ENCODE data around the gene C19orf25.

C19orf25 gene

DNA sequence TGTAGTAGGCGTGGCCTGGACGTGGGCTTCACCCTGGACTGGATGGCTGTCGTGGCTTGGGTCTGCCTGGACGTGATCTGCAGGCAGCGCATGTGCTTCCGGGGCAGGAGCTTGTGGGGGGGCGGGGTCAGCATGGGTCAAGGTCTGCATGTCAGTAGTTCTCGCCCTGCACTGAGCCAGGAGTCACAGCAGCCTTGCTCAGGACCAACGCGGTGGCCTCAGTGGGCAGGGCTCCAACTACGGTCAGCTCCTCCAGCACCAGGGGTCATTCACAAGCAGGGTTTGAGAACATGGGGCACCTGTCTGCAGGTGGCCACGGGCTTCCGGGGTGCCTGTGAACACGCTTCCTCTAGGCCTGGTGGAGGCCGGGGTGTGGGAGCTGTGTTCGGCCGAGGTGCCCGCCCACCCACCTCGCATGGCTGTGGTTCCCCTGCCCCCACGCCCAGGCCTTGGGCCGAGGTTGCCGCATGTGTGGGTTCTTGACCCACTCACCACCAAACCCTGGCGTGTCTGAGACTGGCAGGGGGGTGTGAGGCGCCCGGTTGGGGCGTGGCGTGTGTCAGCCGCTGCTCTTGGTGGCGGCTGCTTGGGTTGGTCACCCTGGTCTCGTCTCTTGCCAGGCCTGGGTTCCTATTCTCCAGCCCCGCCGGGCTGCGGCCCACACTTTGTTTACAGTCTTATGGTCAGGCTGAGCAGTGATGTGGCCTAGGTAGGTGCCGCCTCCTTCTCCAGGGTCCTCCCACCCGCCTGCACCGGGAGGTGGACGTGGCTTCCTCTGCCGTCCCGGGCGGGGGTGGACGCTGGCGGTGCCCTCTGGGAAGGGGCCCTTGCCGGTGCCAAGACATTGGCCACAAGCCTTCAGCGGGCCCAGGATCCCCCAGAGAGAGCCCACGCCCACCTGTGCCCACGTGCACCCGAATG, 45.6 kb downstream of the C19orf25 start:
- H3K4me3 ChIP-seq (ENCODE audit: low read depth, low read length): no peak overlapping the region
- TF ChIP-seq CTCF (IDR thresholded peaks at IDR 0.05; ENCODE audit: control insufficient read depth, extremely low read depth, insufficient read depth): no peak
- no peak for DNase-seq (ENCODE audit: low read depth)

GRCh38 chr19:1432507-1432887, 46.5 kb downstream of the C19orf25 start:
- no peak for DNase-seq (ENCODE audit: low read depth)
- no peak overlapping the region for H3K4me3 ChIP-seq (ENCODE audit: low read depth, low read length)
- no peak for TF ChIP-seq CTCF (IDR thresholded peaks at IDR 0.05; ENCODE audit: control insufficient read depth, extremely low read depth, insufficient read depth)

DNA sequence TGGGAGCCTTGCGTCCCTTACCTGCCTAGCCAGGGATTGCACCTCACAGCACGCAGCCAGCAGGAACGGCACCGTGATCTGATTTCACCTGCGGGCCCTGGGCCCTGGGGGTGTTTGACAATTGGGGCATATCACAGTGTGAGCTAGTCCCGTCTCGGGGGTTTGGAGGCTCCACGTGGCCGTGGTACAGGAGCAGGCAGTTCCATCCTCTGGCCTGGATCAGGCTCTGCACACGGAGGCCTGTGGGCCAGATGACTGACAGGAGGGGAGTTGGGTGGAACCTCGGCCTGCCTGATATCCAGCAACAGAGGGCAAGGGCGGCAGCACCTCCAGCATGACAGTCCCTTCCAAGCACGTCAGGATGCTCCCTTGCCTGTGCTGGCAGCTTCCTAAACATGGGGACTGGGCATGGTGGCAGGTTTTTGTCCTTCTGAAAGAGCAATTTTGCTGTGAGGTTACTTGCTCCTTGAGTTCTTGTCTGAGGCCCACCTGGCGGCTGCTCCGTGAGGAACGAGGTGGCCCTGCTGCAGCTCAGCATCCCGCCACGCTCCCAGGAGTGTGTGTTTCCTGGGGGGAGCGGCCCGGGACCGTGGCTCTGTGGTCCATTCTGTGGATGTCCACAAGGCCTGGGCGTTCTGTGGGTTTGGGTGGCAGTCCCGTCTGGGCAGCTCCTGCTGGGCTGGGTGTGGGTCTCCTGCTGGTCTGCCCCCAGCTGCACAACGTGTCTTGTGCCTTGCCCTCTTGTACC, 47.1 kb downstream of the C19orf25 start:
- no peak overlapping the region for H3K4me3 ChIP-seq (ENCODE audit: low read depth, low read length)
- no peak for TF ChIP-seq CTCF (IDR thresholded peaks at IDR 0.05; ENCODE audit: control insufficient read depth, extremely low read depth, insufficient read depth)
- DNase-seq (ENCODE audit: low read depth): no peak

DNA sequence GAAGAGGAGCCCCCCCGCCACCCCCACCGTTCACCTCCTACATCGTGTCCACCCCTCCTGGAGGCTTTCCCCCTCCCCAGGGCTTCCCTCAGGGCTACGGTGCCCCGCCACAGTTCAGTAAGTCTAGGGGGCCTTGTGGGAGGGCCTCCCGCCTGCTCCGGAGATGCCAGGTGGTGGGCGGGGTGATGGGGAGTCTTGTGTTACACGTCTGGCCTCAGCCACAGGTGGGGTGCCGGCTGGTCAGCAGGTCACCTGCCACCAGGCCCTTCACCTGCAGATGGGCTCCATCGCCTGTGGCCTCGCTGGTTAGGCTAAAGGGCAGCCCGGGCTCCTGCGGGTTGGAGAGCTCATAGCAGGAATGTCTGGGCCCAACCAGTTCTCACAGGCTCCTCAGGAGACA, 48.8 kb downstream of the C19orf25 start:
- no peak for TF ChIP-seq CTCF (IDR thresholded peaks at IDR 0.05; ENCODE audit: control insufficient read depth, extremely low read depth, insufficient read depth)
- no peak for DNase-seq (ENCODE audit: low read depth)
- H3K4me3 ChIP-seq (ENCODE audit: low read depth, low read length): no peak overlapping the region

- no peak for DNase-seq (ENCODE audit: low read depth)
- no peak for TF ChIP-seq CTCF (IDR thresholded peaks at IDR 0.05; ENCODE audit: control insufficient read depth, extremely low read depth, insufficient read depth)
- H3K4me3 ChIP-seq (ENCODE audit: low read depth, low read length): no peak overlapping the region
These were observed 49.3 kb downstream of the C19orf25 start for GRCh38 chr19:1429750-1430149.

DNA sequence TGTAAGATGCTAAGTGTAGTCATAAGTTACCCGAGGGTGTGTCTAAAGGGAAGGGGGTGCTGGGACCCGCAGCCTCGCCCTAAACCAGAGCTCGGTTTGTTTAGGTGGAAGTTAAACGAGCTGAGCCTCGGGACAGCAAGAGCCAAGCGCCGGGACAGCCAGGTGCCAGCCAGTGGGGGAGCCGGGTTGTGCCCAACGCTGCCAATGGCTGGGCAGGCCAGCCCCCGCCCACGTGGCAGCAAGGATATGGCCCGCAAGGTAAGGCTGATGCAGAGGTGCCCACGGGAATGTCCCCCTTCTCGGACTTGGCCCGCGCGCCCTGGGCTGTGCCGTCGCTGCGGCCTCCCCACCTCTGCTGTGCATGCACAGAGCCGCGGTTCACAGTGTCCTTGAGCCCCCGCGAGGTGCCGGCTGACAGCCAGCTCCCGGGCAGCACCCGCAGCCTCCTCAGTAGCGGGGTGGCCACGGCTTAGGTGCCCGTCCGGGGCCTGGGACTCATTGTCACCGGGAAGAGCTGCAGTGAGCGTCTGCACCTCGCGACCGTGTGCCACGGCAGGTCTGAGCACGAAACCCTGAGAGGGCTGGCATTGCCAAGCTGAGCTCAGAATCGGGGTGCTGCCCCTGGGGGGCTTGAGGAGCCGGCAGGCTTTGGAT, 50.1 kb downstream of the C19orf25 start:
- H3K4me3 ChIP-seq (ENCODE audit: low read depth, low read length): no peak overlapping the region
- no peak for DNase-seq (ENCODE audit: low read depth)
- no peak for TF ChIP-seq CTCF (IDR thresholded peaks at IDR 0.05; ENCODE audit: control insufficient read depth, extremely low read depth, insufficient read depth)

All from LNCaP clone FGC (cell line).